Measurements from ENCODE around the gene ZC3H18. TPM values are rescaled to one million over a fixed set of nuclear protein-coding genes. Genes with fewer than 3 reads are reported as not detected.
"Not testable (repeated sequence)": the region's sequence is repeated elsewhere in the genome, so short reads cannot be mapped to it uniquely, and the experiment has no call there.

Gene ZC3H18
- polyA plus RNA-seq, 10 donors = 23.3 to 33.1 (median 28.0) TPM

GRCh38 chr16:88651989-88652761, 82.0 kb downstream of the ZC3H18 start:
- no peak for DNase-seq

- no peak for DNase-seq
Measured at GRCh38 chr16:88652762-88653063, 82.5 kb downstream of the ZC3H18 start.

- no peak for DNase-seq
Measured at GRCh38 chr16:88653101-88653500, 82.9 kb downstream of the ZC3H18 start.

- no peak for DNase-seq
Measured at GRCh38 chr16:88653596-88654362, 83.6 kb downstream of the ZC3H18 start.

- no peak for DNase-seq
Measured at GRCh38 chr16:88654363-88655052, 84.3 kb downstream of the ZC3H18 start.

- no peak for DNase-seq
Measured at GRCh38 chr16:88655053-88655732, 85.0 kb downstream of the ZC3H18 start.

GRCh38 chr16:88655733-88656281, 85.6 kb downstream of the ZC3H18 start:
- DNase-seq = no peak

- DNase-seq = no peak
Measured at GRCh38 chr16:88656291-88656980, 86.2 kb downstream of the ZC3H18 start.

- DNase-seq = no peak
Measured at GRCh38 chr16:88657371-88657770, 87.2 kb downstream of the ZC3H18 start.

- DNase-seq = no peak
Measured at GRCh38 chr16:88658714-88659113, 88.5 kb downstream of the ZC3H18 start.

GRCh38 chr16:88659160-88659559, 89.0 kb downstream of the ZC3H18 start:
- no peak for DNase-seq

GRCh38 chr16:88661468-88661867, 91.3 kb downstream of the ZC3H18 start:
- DNase-seq = no peak

GRCh38 chr16:88662222-88662842, 92.1 kb downstream of the ZC3H18 start:
- no peak for DNase-seq

- peak; percentile 98 to 99 (median 99) for DNase-seq
Measured at GRCh38 chr16:88662843-88663606, 92.8 kb downstream of the ZC3H18 start, which contains the start of gene MVD. MVD (minus strand) TSS chr16:88663091; CDS start chr16:88663080, 11 bp downstream.

- no peak for DNase-seq
Measured at GRCh38 chr16:88665148-88665547, 94.9 kb downstream of the ZC3H18 start.

GRCh38 chr16:88665570-88665969, 95.4 kb downstream of the ZC3H18 start:
- DNase-seq = no peak

GRCh38 chr16:88667461-88667860, 97.3 kb downstream of the ZC3H18 start:
- no peak for DNase-seq

- not testable (repeated sequence) for DNase-seq
Measured at GRCh38 chr16:88669493-88669892, 99.3 kb downstream of the ZC3H18 start.

GRCh38 chr16:88669980-88670379, 99.8 kb downstream of the ZC3H18 start:
- peak in 1 of 3 donors; percentile 42 for DNase-seq

- DNase-seq = no peak
Measured at GRCh38 chr16:88671806-88672205, 101.6 kb downstream of the ZC3H18 start.
